ENCODE measurements around the gene TFDP1.

Gene TFDP1

DNA sequence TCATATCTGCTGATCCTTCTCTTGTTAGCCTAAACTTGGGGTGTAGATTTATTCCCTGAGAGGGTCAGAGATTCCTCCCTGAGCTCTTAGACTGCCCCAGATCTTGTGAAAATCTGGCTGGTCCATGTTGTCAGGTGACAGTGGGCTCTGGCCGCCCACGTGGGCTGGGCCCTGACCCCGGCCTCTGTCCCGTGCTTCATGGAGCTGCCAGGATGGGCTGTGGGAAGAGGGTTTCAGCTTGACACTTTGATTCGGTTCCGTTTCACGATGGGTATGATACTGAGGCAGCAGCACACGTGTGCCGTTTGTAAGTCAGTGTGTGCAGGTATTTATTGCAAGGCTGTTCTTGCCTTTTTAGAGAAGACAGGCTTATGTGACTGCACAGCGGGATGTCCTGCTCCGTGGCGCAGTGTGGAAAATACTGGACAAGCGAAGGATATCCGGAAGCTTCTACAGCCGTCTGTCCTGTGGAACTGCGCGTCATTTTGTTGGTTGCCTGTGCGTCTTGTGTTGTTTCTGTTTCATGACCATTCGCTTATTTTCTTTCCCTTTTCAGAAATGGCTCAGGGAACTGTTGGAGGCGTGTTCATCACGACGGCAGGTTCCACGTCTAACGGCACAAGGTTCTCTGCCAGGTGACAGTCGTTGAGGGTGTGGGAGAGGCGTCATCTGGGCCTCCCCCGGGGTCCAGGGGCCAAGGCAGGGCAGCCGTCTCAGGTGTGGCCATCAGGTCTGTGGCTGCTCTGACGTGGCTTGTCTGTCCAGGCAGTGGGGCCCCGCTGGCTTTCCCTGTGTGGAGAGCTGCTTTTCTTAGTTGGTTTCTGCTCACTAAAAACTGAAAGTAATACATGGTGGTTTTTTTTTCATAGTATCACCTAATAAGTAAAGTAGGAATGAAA is 53.0 kb downstream of the TFDP1 start:
- H3K36me3 ChIP-seq (replicated peaks in 1 of 2; ENCODE audit: control insufficient read depth in 2 of 2, insufficient read depth in 2 of 2, low read length in 2 of 2) = peaks cover 74 to 98% of the 10 kb centered on the region in 2 donors
- H3K4ac ChIP-seq (ENCODE audit: low read length) = no peak overlapping the region
- no peak overlapping the region for H4K91ac ChIP-seq (ENCODE audit: low read depth, low read length, poor library complexity)
- H3K27me3 ChIP-seq (ENCODE audit: control insufficient read depth in 3 of 3, insufficient read depth in 3 of 3, low read depth in 1 of 3, low read length in 3 of 3) = peaks cover 0 to 2% (median 2%) of the 10 kb centered on the region in 3 experiments
- no peak overlapping the region for H2AFZ ChIP-seq (ENCODE audit: low read length)
- no peak overlapping the region for H4K8ac ChIP-seq (ENCODE audit: low read depth, low read length)
- no peak overlapping the region for H2BK120ac ChIP-seq (ENCODE audit: low read depth, low read length)
- H3K79me1 ChIP-seq (ENCODE audit: low read depth, low read length) = peaks cover 12% of the 10 kb centered on the region
- H3K23ac ChIP-seq (ENCODE audit: low read depth, low read length, poor library complexity) = peak overlapping the region; percentile 27
- WGBS, 2 donors (ENCODE audit: extremely low coverage in 2 of 2, insufficient read length in 2 of 2, insufficient replicate concordance in 1 of 2) = no CpG with 5 or more reads among the region's 30 CpGs
- no peak overlapping the region for H2BK15ac ChIP-seq (ENCODE audit: low read length)
- H3K4me2 ChIP-seq (ENCODE audit: insufficient read depth, low read length, poor library complexity, severe bottlenecking) = no peak overlapping the region
- no peak overlapping the region for H3K14ac ChIP-seq (ENCODE audit: low read length)
- H3K9me3 ChIP-seq (replicated peaks in 1 of 2; ENCODE audit: control insufficient read depth in 2 of 2, insufficient read depth in 1 of 2, low read depth in 1 of 2, low read length in 2 of 2) = peaks cover 27 to 28% of the 10 kb centered on the region in 2 donors
- H2AK5ac ChIP-seq (ENCODE audit: low read depth, low read length) = no peak overlapping the region
- H3K18ac ChIP-seq (ENCODE audit: low read length) = no peak overlapping the region
- H3K4me1 ChIP-seq (ENCODE audit: control insufficient read depth in 2 of 2, insufficient read depth in 1 of 2, low read depth in 1 of 2, low read length in 2 of 2) = peaks cover 0 to 2% of the 10 kb centered on the region in 2 donors
- H3K9ac ChIP-seq (ENCODE audit: low read depth, low read length, poor library complexity) = no peak overlapping the region
- H2BK12ac ChIP-seq (ENCODE audit: low read length) = no peak overlapping the region
- no peak for DNase-seq (ENCODE audit: low spot score)
- no peak overlapping the region for H3K27ac ChIP-seq (replicated peaks; ENCODE audit: low read length)
- H2BK5ac ChIP-seq (ENCODE audit: low read length) = no peak overlapping the region
- H3K4me3 ChIP-seq (ENCODE audit: low read length in 2 of 2) = no peak overlapping the region

DNA sequence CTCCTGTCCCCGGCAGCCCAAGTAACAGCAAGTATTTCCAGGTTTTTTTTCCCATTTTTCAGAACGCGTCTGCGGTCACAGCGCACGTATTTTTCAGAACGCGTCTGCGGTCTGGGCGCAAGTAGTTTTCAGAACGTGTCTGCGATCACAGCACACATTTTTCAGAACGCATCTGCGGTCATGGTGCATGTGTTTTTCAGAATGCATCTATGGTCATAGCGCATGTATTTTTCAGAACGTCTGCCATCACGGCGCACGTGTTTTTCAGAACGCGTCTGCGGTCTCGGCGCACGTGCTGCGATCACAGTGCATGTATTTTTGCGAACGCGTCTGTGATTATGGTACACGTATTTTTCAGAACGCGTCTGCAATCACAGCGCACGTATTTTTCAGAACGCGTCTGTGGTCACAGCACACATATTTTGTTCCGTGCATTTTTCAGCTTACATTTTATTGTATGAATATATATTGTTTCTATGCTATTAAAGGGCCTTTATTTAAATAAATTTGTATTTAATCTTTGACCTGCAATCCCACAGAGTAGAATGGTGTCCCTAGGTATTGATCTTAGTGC is 53.7 kb downstream of the TFDP1 start:
- peaks cover 68 to 93% of the 10 kb centered on the region in 2 donors for H3K36me3 ChIP-seq (replicated peaks in 1 of 2; ENCODE audit: control insufficient read depth in 2 of 2, insufficient read depth in 2 of 2, low read length in 2 of 2)
- no peak for DNase-seq (ENCODE audit: low spot score)

DNA sequence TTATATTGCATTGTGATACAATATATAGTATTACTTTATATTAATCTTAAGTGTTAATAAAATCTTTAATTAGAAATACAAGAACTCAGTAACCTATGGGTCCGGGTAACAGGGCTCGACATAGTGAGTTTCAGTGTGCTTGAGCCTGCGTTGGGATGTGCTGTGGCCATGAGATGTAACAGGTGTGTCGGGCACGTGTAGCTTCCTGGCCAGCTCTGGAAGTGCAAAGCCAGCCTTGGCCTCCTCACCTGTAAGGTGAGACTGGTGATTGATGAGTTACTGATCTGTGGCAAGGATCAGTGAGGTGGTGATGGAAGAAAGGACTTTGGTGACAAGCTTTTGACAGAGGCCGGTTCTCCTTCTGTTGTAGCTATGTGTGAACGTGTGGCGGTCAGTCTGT is 54.3 kb downstream of the TFDP1 start:
- Histone ChIP-seq H3K4ac (ENCODE audit: low read length) (no peak overlapping the region), H3K18ac (ENCODE audit: low read length) (peak overlapping the region; percentile 40), H3K4me2 (ENCODE audit: insufficient read depth, low read length, poor library complexity, severe bottlenecking) (no peak overlapping the region), H2BK15ac (ENCODE audit: low read length) (no peak overlapping the region), H2BK5ac (ENCODE audit: low read length) (no peak overlapping the region), H2AK5ac (ENCODE audit: low read depth, low read length) (no peak overlapping the region), H4K91ac (ENCODE audit: low read depth, low read length, poor library complexity) (no peak overlapping the region), H3K4me1 (ENCODE audit: control insufficient read depth in 2 of 2, insufficient read depth in 1 of 2, low read depth in 1 of 2, low read length in 2 of 2) (peaks cover 0 to 2% of the 10 kb centered on the region in 2 donors), H3K36me3 (replicated peaks in 1 of 2; ENCODE audit: control insufficient read depth in 2 of 2, insufficient read depth in 2 of 2, low read length in 2 of 2) (peaks cover 64 to 91% of the 10 kb centered on the region in 2 donors), H3K14ac (ENCODE audit: low read length) (no peak overlapping the region), H3K27ac (replicated peaks; ENCODE audit: low read length) (peak overlapping the region; percentile 13), H3K9me3 (replicated peaks in 1 of 2; ENCODE audit: control insufficient read depth in 2 of 2, insufficient read depth in 1 of 2, low read depth in 1 of 2, low read length in 2 of 2) (peaks cover 31 to 40% of the 10 kb centered on the region in 2 donors), H4K8ac (ENCODE audit: low read depth, low read length) (no peak overlapping the region), H3K27me3 (ENCODE audit: control insufficient read depth in 3 of 3, insufficient read depth in 3 of 3, low read depth in 1 of 3, low read length in 3 of 3) (peaks cover 0 to 2% (median 2%) of the 10 kb centered on the region in 3 experiments), H3K4me3 (ENCODE audit: low read length in 2 of 2) (no peak overlapping the region), H2BK12ac (ENCODE audit: low read length) (no peak overlapping the region), H3K9ac (ENCODE audit: low read depth, low read length, poor library complexity) (no peak overlapping the region), H3K79me1 (ENCODE audit: low read depth, low read length) (peaks cover 12% of the 10 kb centered on the region), H2BK120ac (ENCODE audit: low read depth, low read length) (no peak overlapping the region), H3K23ac (ENCODE audit: low read depth, low read length, poor library complexity) (no peak overlapping the region), H2AFZ (ENCODE audit: low read length) (no peak overlapping the region)
- WGBS, 2 donors (ENCODE audit: extremely low coverage in 2 of 2, insufficient read length in 2 of 2, insufficient replicate concordance in 1 of 2) = no CpG with 5 or more reads among the region's 8 CpGs
- DNase-seq (ENCODE audit: low spot score) = no peak

More for the DNA sequence above, 53.7 kb downstream of the TFDP1 start:
- Histone ChIP-seq H3K79me1 (ENCODE audit: low read depth, low read length) (peaks cover 12% of the 10 kb centered on the region), H3K27me3 (ENCODE audit: control insufficient read depth in 3 of 3, insufficient read depth in 3 of 3, low read depth in 1 of 3, low read length in 3 of 3) (peaks cover 0 to 2% (median 2%) of the 10 kb centered on the region in 3 experiments), H2AFZ (ENCODE audit: low read length) (no peak overlapping the region), H2AK5ac (ENCODE audit: low read depth, low read length) (no peak overlapping the region), H3K4me2 (ENCODE audit: insufficient read depth, low read length, poor library complexity, severe bottlenecking) (no peak overlapping the region), H2BK15ac (ENCODE audit: low read length) (no peak overlapping the region), H2BK120ac (ENCODE audit: low read depth, low read length) (no peak overlapping the region), H3K9ac (ENCODE audit: low read depth, low read length, poor library complexity) (no peak overlapping the region), H4K91ac (ENCODE audit: low read depth, low read length, poor library complexity) (no peak overlapping the region), H3K4me3 (ENCODE audit: low read length in 2 of 2) (no peak overlapping the region), H3K9me3 (replicated peaks in 1 of 2; ENCODE audit: control insufficient read depth in 2 of 2, insufficient read depth in 1 of 2, low read depth in 1 of 2, low read length in 2 of 2) (peaks cover 30 to 36% of the 10 kb centered on the region in 2 donors), H2BK5ac (ENCODE audit: low read length) (no peak overlapping the region), H3K4ac (ENCODE audit: low read length) (no peak overlapping the region), H3K14ac (ENCODE audit: low read length) (no peak overlapping the region), H3K18ac (ENCODE audit: low read length) (no peak overlapping the region), H4K8ac (ENCODE audit: low read depth, low read length) (no peak overlapping the region), H3K27ac (replicated peaks; ENCODE audit: low read length) (no peak overlapping the region), H3K4me1 (ENCODE audit: control insufficient read depth in 2 of 2, insufficient read depth in 1 of 2, low read depth in 1 of 2, low read length in 2 of 2) (peaks cover 0 to 2% of the 10 kb centered on the region in 2 donors), H2BK12ac (ENCODE audit: low read length) (no peak overlapping the region), H3K23ac (ENCODE audit: low read depth, low read length, poor library complexity) (peak overlapping the region; percentile 37)
- no CpG with 5 or more reads among the region's 37 CpGs for WGBS, 2 donors (ENCODE audit: extremely low coverage in 2 of 2, insufficient read length in 2 of 2, insufficient replicate concordance in 1 of 2)

Data from neuronal stem cell (in vitro differentiated cells).